ENCODE data around the gene UNCX. TPM values are rescaled to one million over a fixed set of nuclear protein-coding genes. Genes with fewer than 3 reads are reported as not detected.

Gene UNCX
- total and polyA plus RNA-seq, 2 experiments from 2014 or later, result not detected

DNA sequence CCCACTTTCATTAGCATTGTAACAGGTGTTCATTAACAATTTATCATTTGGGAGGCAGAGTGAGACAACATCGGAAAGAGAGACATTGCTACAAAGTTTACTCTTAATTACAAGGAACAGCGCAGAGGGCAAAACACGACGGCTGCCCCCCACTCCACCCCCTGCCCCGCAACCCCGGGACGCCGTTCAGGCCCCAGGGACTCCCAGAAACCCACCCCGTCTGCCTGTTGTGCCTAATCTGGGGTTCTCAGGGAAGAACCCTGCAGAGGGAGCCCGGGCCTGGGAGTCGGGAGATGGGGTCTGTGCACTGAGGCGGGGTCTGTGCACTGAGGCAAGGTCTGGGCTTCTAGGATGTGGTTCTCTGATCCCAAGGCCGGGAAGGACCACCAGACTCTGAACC, 25.2 kb downstream of the UNCX start:
- H3K27ac ChIP-seq (ENCODE audit: low read depth), result no peak overlapping the region
- Mint-ChIP-seq H3K27me3 (ENCODE audit: insufficient read depth, low read depth, poor library complexity) (peaks cover 3% of the 10 kb centered on the region), H3K4me1 (peaks cover 2% of the 10 kb centered on the region; the same call in 1 of the 3 replicates), H3K36me3 (ENCODE audit: low read depth) (no peaks in the 10 kb centered on the region), H3K4me3 (no peak overlapping the region), H3K27ac (no peak overlapping the region), H3K9me3 (no peaks in the 10 kb centered on the region; the same call in 2 of the 3 replicates)
- H3F3A ChIP-seq (replicated peaks; ENCODE audit: low read depth), result no peaks in the 10 kb centered on the region
- no peaks in the 10 kb centered on the region for H4K20me1 ChIP-seq (replicated peaks; ENCODE audit: insufficient read depth)
- H3K36me3 ChIP-seq (ENCODE audit: insufficient read depth), result no peaks in the 10 kb centered on the region
- no peaks in the 10 kb centered on the region for H3K9me2 ChIP-seq (ENCODE audit: insufficient read depth)
- ATAC-seq (no peak), DNase-seq (ENCODE audit: low spot score) (no peak)
- H3K27me3 ChIP-seq (ENCODE audit: insufficient read depth), result no peaks in the 10 kb centered on the region
- H3K79me2 ChIP-seq (replicated peaks; ENCODE audit: insufficient read depth), result no peaks in the 10 kb centered on the region
- H2AFZ ChIP-seq, result no peak overlapping the region
- no peak overlapping the region for H3K4me3 ChIP-seq
- no peaks in the 10 kb centered on the region for H3K4me1 ChIP-seq (ENCODE audit: insufficient read depth)
- TF ChIP-seq STAT1 (IDR thresholded peaks at IDR 0.05; ENCODE audit: unreplicated experiment) (no peak), CTCF (conservative IDR thresholded peaks at IDR 0.05; ENCODE audit: low read depth in 2 of 2) (no peak), REST (IDR thresholded peaks at IDR 0.05; ENCODE audit: unreplicated experiment) (no peak), NANOG (IDR thresholded peaks at IDR 0.05; ENCODE audit: borderline replicate concordance) (no peak), ZNF114 (CRISPR knock-in tag; IDR thresholded peaks at IDR 0.05) (no peak), EZH2 (IDR thresholded peaks at IDR 0.05; ENCODE audit: low read depth, unreplicated experiment) (no peak), CREB1 (CRISPR knock-in tag; IDR thresholded peaks at IDR 0.05; ENCODE audit: low read depth) (no peak), EZH2phosphoT487 (IDR thresholded peaks at IDR 0.05; ENCODE audit: unreplicated experiment) (no peak), ZNF331 (CRISPR knock-in tag; IDR thresholded peaks at IDR 0.05; ENCODE audit: low read depth) (no peak)
- TF ChIP-seq, protein P1, sequence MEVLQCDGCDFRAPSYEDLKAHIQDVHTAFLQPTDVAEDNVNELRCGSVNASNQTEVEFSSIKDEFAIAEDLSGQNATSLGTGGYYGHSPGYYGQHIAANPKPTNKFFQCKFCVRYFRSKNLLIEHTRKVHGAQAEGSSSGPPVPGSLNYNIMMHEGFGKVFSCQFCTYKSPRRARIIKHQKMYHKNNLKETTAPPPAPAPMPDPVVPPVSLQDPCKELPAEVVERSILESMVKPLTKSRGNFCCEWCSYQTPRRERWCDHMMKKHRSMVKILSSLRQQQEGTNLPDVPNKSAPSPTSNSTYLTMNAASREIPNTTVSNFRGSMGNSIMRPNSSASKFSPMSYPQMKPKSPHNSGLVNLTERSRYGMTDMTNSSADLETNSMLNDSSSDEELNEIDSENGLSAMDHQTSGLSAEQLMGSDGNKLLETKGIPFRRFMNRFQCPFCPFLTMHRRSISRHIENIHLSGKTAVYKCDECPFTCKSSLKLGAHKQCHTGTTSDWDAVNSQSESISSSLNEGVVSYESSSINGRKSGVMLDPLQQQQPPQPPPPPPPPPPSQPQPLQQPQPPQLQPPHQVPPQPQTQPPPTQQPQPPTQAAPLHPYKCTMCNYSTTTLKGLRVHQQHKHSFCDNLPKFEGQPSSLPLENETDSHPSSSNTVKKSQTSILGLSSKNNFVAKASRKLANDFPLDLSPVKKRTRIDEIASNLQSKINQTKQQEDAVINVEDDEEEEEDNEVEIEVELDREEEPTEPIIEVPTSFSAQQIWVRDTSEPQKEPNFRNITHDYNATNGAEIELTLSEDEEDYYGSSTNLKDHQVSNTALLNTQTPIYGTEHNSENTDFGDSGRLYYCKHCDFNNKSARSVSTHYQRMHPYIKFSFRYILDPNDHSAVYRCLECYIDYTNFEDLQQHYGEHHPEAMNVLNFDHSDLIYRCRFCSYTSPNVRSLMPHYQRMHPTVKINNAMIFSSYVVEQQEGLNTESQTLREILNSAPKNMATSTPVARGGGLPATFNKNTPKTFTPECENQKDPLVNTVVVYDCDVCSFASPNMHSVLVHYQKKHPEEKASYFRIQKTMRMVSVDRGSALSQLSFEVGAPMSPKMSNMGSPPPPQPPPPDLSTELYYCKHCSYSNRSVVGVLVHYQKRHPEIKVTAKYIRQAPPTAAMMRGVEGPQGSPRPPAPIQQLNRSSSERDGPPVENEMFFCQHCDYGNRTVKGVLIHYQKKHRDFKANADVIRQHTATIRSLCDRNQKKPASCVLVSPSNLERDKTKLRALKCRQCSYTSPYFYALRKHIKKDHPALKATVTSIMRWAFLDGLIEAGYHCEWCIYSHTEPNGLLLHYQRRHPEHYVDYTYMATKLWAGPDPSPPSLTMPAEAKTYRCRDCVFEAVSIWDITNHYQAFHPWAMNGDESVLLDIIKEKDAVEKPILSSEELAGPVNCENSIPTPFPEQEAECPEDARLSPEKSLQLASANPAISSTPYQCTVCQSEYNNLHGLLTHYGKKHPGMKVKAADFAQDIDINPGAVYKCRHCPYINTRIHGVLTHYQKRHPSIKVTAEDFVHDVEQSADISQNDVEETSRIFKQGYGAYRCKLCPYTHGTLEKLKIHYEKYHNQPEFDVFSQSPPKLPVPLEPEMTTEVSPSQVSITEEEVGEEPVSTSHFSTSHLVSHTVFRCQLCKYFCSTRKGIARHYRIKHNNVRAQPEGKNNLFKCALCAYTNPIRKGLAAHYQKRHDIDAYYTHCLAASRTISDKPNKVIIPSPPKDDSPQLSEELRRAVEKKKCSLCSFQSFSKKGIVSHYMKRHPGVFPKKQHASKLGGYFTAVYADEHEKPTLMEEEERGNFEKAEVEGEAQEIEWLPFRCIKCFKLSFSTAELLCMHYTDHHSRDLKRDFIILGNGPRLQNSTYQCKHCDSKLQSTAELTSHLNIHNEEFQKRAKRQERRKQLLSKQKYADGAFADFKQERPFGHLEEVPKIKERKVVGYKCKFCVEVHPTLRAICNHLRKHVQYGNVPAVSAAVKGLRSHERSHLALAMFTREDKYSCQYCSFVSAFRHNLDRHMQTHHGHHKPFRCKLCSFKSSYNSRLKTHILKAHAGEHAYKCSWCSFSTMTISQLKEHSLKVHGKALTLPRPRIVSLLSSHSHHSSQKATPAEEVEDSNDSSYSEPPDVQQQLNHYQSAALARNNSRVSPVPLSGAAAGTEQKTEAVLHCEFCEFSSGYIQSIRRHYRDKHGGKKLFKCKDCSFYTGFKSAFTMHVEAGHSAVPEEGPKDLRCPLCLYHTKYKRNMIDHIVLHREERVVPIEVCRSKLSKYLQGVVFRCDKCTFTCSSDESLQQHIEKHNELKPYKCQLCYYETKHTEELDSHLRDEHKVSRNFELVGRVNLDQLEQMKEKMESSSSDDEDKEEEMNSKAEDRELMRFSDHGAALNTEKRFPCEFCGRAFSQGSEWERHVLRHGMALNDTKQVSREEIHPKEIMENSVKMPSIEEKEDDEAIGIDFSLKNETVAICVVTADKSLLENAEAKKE (CRISPR knock-in tag; IDR thresholded peaks at IDR 0.05), result no peak
- TF ChIP-seq, protein P2, sequence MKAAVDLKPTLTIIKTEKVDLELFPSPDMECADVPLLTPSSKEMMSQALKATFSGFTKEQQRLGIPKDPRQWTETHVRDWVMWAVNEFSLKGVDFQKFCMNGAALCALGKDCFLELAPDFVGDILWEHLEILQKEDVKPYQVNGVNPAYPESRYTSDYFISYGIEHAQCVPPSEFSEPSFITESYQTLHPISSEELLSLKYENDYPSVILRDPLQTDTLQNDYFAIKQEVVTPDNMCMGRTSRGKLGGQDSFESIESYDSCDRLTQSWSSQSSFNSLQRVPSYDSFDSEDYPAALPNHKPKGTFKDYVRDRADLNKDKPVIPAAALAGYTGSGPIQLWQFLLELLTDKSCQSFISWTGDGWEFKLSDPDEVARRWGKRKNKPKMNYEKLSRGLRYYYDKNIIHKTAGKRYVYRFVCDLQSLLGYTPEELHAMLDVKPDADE (IDR thresholded peaks at IDR 0.05), result no peak
- no peak overlapping the region for H3K4me2 ChIP-seq
